K562 (cell line): Measurements from ENCODE around the gene CCDC90B.

Experiments
- ASH1L ChIP-seq: fragments of 450-650 bp; IDR thresholded peaks from 2 replicates; pipeline ENCODE4 v1.6.1; 2018; ENCODE audit warnings: borderline replicate concordance, mild to moderate bottlenecking, low read depth; ENCODE audit not compliant: partially characterized antibody
- CREB1 ChIP-seq, 2 experiments: sonication (generic) in 1 of 2; formaldehyde crosslinking in 1 of 2; IDR thresholded peaks; 2 replicates each; pipeline versions ENCODE4 v1.6.1 to v1.8.0; 2012 to 2022; ENCODE audit warnings: inconsistent platforms in 1 of 2, mild to moderate bottlenecking in 1 of 2, missing genetic modification reagents in 1 of 2, moderate library complexity in 1 of 2
- CTCF ChIP-seq, 3 experiments: IDR thresholded peaks in 2 of 3; conservative IDR thresholded peaks in 1 of 3; 2 replicates each; pipeline ENCODE4 v1.5.1; 2011 to 2012; ENCODE audit warnings: low read length in 3 of 3, mild to moderate bottlenecking in 3 of 3, control low read depth in 2 of 3, improper control_type of control experiment in 1 of 3, inconsistent platforms in 1 of 3, low read depth in 1 of 3, mixed read lengths in 1 of 3, moderate library complexity in 1 of 3; ENCODE audit not compliant: insufficient read depth in 2 of 3
- NFIX ChIP-seq: fragments of 250-450 bp; sonication (Bioruptor Pico); IDR thresholded peaks from 2 replicates; pipeline ENCODE4 v1.4.0; 2020; ENCODE audit warnings: low read depth, mild to moderate bottlenecking, moderate library complexity
- USF1 ChIP-seq: sonication (generic); formaldehyde crosslinking; IDR thresholded peaks from 2 replicates; pipeline ENCODE4 v1.9.0; 2022; ENCODE audit warnings: mild to moderate bottlenecking, missing genetic modification reagents

DNA sequence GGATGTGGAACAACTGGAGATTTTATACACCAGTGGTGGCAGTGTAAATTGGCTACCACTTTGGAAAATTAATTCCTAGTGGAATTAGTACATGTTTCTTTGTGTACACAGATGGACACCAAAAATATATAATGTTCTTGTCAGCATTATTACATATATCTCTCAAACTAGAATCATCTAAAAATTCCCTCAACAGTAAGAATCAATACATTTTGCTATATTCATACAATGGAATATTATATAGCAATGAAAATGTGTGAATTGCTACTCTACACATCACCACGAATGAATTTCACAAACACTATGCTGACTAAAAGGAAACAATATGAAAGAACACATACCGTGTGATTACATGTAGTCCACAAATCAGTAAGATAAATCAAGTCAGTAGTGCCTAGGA lies 33.9 kb downstream of the CCDC90B start:
- TF ChIP-seq ASH1L, result no peak
- TF ChIP-seq USF1 (CRISPR knock-in tag), result no peak
- no peak for TF ChIP-seq CTCF (IDR thresholded peaks at IDR 0.05 in 2 of 3, conservative IDR thresholded peaks at IDR 0.05 in 1 of 3; ENCODE audit: insufficient read depth in 2 of 3, low read depth in 1 of 3, low read length in 3 of 3)
- TF ChIP-seq NFIX (CRISPR knock-in tag), result no peak
- no peak for TF ChIP-seq CREB1 (IDR thresholded peaks at IDR 0.05)
- no peak for TF ChIP-seq CREB1 (CRISPR knock-in tag; IDR thresholded peaks at IDR 0.05)
